Kidney (tissue), 14 donors: ENCODE results near the gene IKBIP. TPM values are rescaled to one million over a fixed set of nuclear protein-coding genes. Genes with fewer than 3 reads are reported as not detected.

Experiments
- DNase-seq, 5 donors: peaks; one replicate each; pipeline ENCODE4 v3.0.0-alpha.2; 2013 to 2020
- FAIRE-seq: peaks from 2 replicates; lab custom pipeline; 2012; peaks lifted over from hg19 to GRCh38; lab: Jason Lieb, UNC
- H3K27ac ChIP-seq, 2 donors: one replicate each; pipeline ENCODE4 v1.7.0; 2013; ENCODE audit warnings: low read depth in 2 of 2, low read length in 2 of 2, inconsistent platforms in 1 of 2
- H3K27me3 ChIP-seq: one replicate; pipeline ENCODE4 v1.7.1; 2013; ENCODE audit warnings: low read length, inconsistent platforms; ENCODE audit not compliant: control insufficient read depth, insufficient read depth
- H3K36me3 ChIP-seq, 3 donors: one replicate each; pipeline versions ENCODE4 v1.7.0 to v1.7.1; 2013; ENCODE audit warnings: low read length in 3 of 3, control low read depth in 1 of 3, inconsistent platforms in 1 of 3; ENCODE audit not compliant: insufficient read depth in 3 of 3, control insufficient read depth in 2 of 3
- H3K4me1 ChIP-seq, 3 donors: one replicate each; pipeline versions ENCODE4 v1.7.0 to v1.7.1; 2013; ENCODE audit warnings: low read length in 3 of 3, inconsistent platforms in 1 of 3, low read depth in 1 of 3; ENCODE audit not compliant: control insufficient read depth in 2 of 3, insufficient read depth in 2 of 3
- H3K4me3 ChIP-seq, 3 donors: one replicate each; pipeline versions ENCODE4 v1.7.0 to v1.8.1; 2013; ENCODE audit warnings: low read length in 3 of 3, control low read depth in 1 of 3, inconsistent platforms in 1 of 3
- H3K9ac ChIP-seq, 3 donors: one replicate each; pipeline versions ENCODE4 v1.7.0 to v1.7.1; 2013; ENCODE audit warnings: low read length in 3 of 3, control low read depth in 1 of 3, inconsistent platforms in 1 of 3
- H3K9me3 ChIP-seq, 3 donors: one replicate each; pipeline versions ENCODE4 v1.7.0 to v1.7.1; 2013; ENCODE audit warnings: low read length in 3 of 3, control low read depth in 1 of 3, inconsistent platforms in 1 of 3; ENCODE audit not compliant: control insufficient read depth in 2 of 3, insufficient read depth in 1 of 3
- CTCF ChIP-seq: IDR thresholded peaks from 3 replicates; pipeline ENCODE4 v1.5.1; 2012; ENCODE audit warnings: mild to moderate bottlenecking, moderate library complexity, borderline replicate concordance; ENCODE audit not compliant: insufficient read depth; ENCODE audit errors: extremely low read depth
- intact Hi-C: fragments of 100-400 bp; cut with DNase I; formaldehyde crosslinking; loops from one replicate; pipeline ENCODE4 v1.11.1; 2022
- polyA plus RNA-seq: library from polyadenylated mRNA; stranded (reverse); fragments of 350-450 nt; fragmentation: Illumina TruSeq; extraction: RNeasy Lipid Tissue Mini Kit (QIAGEN cat#74804); gene quantifications from one replicate; pipeline ENCODE4 v1.2.3, GENCODE V29; 2014; ENCODE audit warnings: low read depth, low replicate concordance; ENCODE audit not compliant: insufficient read depth
- total RNA-seq: library from RNA; stranded (reverse); fragmentation: NEBNext Ultra II Directional; extraction: Animal tissue kit (Norgen Biotek cat#: 25700); gene quantifications from one replicate; pipeline ENCODE4 v1.2.1, GENCODE V29; 2021
- donor health status: control.
- donor health status: control.
- donor health status: control.
- donor health status: control.
- donor health status: control.
- donor health status: DM: yes; HTN: yes; CAD: no.
- donor health status: Normal renal cell carcinoma (clear cell type).

The IKBIP gene
- total and polyA plus RNA-seq, 2 donors from 2014 or later = 5.9 to 10.9 TPM

DNA sequence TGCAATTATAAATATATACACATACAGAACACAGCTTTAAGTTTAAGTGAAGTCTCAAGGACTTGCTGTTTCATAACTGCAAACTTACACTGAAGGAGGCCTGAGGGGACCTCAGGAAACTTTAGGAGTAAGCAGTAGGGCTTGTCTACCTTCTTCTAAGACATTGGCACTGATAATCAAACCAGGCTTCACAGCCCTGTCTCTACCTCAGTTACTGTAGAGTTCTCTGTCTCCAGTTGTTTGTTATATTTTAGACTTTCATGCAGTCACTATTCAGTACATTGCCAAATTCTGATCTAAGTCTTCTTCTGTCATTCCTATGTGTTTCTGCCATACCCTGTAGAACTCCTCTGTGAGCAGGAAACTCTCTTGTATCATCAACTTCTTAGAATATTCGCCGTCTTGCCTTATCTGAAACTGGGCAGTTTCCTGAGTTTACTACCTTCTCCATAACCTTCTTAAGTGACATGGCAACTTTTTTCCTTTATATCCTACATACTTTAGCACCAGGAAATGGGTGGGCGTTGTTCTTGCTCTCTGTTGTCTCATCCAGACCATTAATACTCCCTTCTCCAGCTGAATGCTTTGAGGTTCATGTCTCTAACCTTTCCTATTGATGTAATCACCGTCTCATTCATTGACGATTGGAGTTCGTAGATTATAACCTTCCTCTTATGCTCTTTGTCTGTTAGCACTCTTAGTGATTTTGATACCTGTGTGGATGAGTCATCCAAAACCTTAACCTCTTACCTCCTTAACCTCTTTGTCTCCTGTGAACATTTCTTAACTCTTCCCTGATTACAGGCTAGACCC lies 11.9 kb upstream of the IKBIP start:
- no peak for FAIRE-seq
- Histone ChIP-seq H3K9me3 (no peaks in the 10 kb centered on the region), H3K4me3 (no peak overlapping the region), H3K36me3 (peaks cover 0 to 4% (median 0%) of the 10 kb centered on the region in 3 donors), H3K27me3 (no peaks in the 10 kb centered on the region), H3K27ac (no peak overlapping the region), H3K4me1 (no peaks in the 10 kb centered on the region), H3K9ac (no peak overlapping the region)
- no peak for TF ChIP-seq CTCF
- DNase-seq = no peak
- intact Hi-C loops = no loop called here

DNA sequence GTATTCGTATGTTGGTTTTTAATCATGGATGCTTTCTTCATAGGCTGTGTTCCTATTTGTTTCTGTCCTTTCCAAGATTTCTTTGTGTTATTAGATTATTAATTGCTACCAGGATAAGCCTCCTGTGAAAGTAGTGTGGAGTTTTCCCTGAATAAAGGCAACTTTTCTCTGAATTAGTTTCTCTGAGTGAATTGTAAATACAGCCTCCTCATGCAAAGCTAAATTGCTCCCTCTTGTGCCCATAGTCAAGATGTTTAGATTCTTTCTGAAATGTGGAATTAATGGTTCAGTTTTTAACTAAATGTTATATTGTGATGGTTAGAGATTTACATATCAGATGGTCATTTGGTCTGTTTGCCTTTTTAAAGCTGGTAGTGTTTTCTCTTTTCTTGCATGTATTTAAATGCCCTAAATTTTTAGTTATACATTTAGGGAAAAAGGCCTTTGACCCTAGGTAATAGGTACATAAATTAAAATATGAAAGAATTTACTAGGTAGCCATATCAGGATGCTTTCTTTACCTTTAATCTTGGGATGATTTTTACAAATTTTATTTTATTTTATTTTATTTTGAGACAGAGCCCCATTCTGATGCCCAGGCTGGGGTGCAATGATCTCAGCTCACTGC lies 9.4 kb upstream of the IKBIP start:
- DNase-seq = peak in 2 of 5 donors; percentile 72 to 88
- peaks cover 3 to 13% (median 7%) of the 10 kb centered on the region in 3 donors for H3K36me3 ChIP-seq
- peak; percentile 97 for FAIRE-seq
- no peaks in the 10 kb centered on the region for H3K9me3 ChIP-seq
- H3K4me3 ChIP-seq = no peak overlapping the region
- intact Hi-C loops = no loop called here
- H3K27me3 ChIP-seq = no peaks in the 10 kb centered on the region
- H3K27ac ChIP-seq = no peak overlapping the region
- TF ChIP-seq CTCF = peak; percentile 57
- H3K4me1 ChIP-seq = no peaks in the 10 kb centered on the region
- no peak overlapping the region for H3K9ac ChIP-seq

- no peaks in the 10 kb centered on the region for H3K27me3 ChIP-seq
- H3K36me3 ChIP-seq = peaks cover 3 to 8% (median 7%) of the 10 kb centered on the region in 3 donors
- H3K9ac ChIP-seq = no peak overlapping the region
- no peaks in the 10 kb centered on the region for H3K4me1 ChIP-seq
- no peak overlapping the region for H3K4me3 ChIP-seq
- no peak for TF ChIP-seq CTCF
- no peak overlapping the region for H3K27ac ChIP-seq
- intact Hi-C loops = no loop called here
- DNase-seq (no peak), FAIRE-seq (no peak)
- H3K9me3 ChIP-seq = no peaks in the 10 kb centered on the region
Observed at GRCh38 chr12:98651328-98651727, 6.7 kb upstream of the IKBIP start.
